ENCODE data around the gene HIPK2.

DNA sequence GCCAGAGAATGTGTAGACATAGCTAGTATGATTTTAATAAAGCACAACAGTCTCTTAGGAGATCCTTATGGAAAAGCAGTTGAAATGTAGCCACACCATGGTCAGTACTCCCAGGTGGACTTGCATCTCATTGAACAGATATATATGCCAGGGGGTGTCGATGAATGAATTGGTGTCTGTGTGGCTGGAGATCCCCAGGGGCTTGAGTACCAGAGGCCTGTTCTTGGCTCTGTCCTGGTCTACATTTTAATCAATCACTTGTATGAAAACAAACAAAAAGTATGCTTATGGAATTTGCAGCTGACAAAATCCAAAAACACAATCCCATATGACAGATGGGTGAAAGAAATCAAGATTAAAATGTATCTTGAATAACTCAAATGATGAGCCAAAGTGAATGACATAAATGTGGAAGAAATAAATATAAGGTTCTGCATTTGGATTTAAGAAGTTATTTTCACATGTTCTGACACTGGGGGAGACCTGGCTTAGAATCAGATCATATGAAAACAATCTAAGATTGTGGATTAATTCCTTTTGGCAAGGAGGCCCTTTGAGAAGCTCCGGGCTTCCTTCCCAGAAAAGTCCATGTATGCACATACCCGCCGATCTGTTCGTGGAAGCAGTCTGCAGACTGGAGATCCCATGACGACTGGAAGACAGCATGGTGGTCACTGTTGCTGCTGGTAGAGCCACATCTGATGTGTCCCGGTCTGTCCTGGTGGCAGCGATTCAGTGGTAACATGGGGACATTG, 238.7 kb downstream of the HIPK2 start:
- TF ChIP-seq, protein P1, sequence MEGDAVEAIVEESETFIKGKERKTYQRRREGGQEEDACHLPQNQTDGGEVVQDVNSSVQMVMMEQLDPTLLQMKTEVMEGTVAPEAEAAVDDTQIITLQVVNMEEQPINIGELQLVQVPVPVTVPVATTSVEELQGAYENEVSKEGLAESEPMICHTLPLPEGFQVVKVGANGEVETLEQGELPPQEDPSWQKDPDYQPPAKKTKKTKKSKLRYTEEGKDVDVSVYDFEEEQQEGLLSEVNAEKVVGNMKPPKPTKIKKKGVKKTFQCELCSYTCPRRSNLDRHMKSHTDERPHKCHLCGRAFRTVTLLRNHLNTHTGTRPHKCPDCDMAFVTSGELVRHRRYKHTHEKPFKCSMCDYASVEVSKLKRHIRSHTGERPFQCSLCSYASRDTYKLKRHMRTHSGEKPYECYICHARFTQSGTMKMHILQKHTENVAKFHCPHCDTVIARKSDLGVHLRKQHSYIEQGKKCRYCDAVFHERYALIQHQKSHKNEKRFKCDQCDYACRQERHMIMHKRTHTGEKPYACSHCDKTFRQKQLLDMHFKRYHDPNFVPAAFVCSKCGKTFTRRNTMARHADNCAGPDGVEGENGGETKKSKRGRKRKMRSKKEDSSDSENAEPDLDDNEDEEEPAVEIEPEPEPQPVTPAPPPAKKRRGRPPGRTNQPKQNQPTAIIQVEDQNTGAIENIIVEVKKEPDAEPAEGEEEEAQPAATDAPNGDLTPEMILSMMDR (conservative IDR thresholded peaks at IDR 0.05; ENCODE audit: low read depth, low read length) = no peak
- TF ChIP-seq, protein P2, sequence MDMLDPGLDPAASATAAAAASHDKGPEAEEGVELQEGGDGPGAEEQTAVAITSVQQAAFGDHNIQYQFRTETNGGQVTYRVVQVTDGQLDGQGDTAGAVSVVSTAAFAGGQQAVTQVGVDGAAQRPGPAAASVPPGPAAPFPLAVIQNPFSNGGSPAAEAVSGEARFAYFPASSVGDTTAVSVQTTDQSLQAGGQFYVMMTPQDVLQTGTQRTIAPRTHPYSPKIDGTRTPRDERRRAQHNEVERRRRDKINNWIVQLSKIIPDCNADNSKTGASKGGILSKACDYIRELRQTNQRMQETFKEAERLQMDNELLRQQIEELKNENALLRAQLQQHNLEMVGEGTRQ (IDR thresholded peaks at IDR 0.05; ENCODE audit: low read depth, low read length) = no peak
- no peak for TF ChIP-seq POLR2A (IDR thresholded peaks at IDR 0.05; ENCODE audit: low read depth, low read length)
- no peak for TF ChIP-seq RFX5 (IDR thresholded peaks at IDR 0.05; ENCODE audit: low read depth, low read length)
- no peak for TF ChIP-seq MXI1 (IDR thresholded peaks at IDR 0.05; ENCODE audit: borderline replicate concordance, low read depth, low read length)
- TF ChIP-seq MAFK (IDR thresholded peaks at IDR 0.05; ENCODE audit: low read depth, low read length) = no peak
- no peak for TF ChIP-seq RCOR1 (IDR thresholded peaks at IDR 0.05; ENCODE audit: insufficient replicate concordance, low read length)
- no peak for TF ChIP-seq MAZ (IDR thresholded peaks at IDR 0.05; ENCODE audit: borderline replicate concordance, low read depth, low read length)
- TF ChIP-seq SMC3 (IDR thresholded peaks at IDR 0.05; ENCODE audit: low read depth, low read length) = no peak
- TF ChIP-seq CEBPB (IDR thresholded peaks at IDR 0.05; ENCODE audit: low read depth, low read length) = no peak
- no peak for TF ChIP-seq CHD1 (IDR thresholded peaks at IDR 0.05; ENCODE audit: low read depth, low read length)
- TF ChIP-seq BHLHE40 (IDR thresholded peaks at IDR 0.05; ENCODE audit: low read depth, low read length) = no peak
- TF ChIP-seq, protein P3, sequence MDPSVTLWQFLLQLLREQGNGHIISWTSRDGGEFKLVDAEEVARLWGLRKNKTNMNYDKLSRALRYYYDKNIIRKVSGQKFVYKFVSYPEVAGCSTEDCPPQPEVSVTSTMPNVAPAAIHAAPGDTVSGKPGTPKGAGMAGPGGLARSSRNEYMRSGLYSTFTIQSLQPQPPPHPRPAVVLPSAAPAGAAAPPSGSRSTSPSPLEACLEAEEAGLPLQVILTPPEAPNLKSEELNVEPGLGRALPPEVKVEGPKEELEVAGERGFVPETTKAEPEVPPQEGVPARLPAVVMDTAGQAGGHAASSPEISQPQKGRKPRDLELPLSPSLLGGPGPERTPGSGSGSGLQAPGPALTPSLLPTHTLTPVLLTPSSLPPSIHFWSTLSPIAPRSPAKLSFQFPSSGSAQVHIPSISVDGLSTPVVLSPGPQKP (IDR thresholded peaks at IDR 0.05; ENCODE audit: borderline replicate concordance, low read depth, low read length) = no peak

All from IMR-90 (cell line).